SK-N-SH treated with all-trans-retinoic acid at 6 μM for 48 hours (cell line): ENCODE results near the gene MEX3B.

ENCODE experiments used
- ARNTL ChIP-seq: fragments of 450-650 bp; formaldehyde crosslinking; IDR thresholded peaks from 2 replicates; pipeline ENCODE4 v1.5.0; 2020; ENCODE audit warnings: low read depth, mild to moderate bottlenecking, moderate library complexity, borderline replicate concordance
- BACH2 ChIP-seq: fragments of 250-450 bp; sonication (Bioruptor Pico); IDR thresholded peaks from 2 replicates; pipeline ENCODE4 v1.9.0; 2021; ENCODE audit warnings: mild to moderate bottlenecking, borderline replicate concordance
- CSDC2 ChIP-seq: fragments of 250-450 bp; sonication (Bioruptor Pico); IDR thresholded peaks from 2 replicates; pipeline ENCODE4 v1.5.0; 2020; ENCODE audit warnings: mild to moderate bottlenecking, moderate library complexity
- CSRNP3 ChIP-seq: fragments of 250-450 bp; sonication (Bioruptor Pico); IDR thresholded peaks from 2 replicates; pipeline ENCODE4 v1.5.1; 2021; ENCODE audit warnings: mild to moderate bottlenecking, moderate library complexity
- OSR1 ChIP-seq: fragments of 250-450 bp; sonication (Bioruptor Pico); IDR thresholded peaks from 2 replicates; pipeline ENCODE4 v1.8.0; 2022; ENCODE audit warnings: moderate library complexity, mild to moderate bottlenecking, inconsistent platforms
- PATZ1 ChIP-seq: fragments of 250-450 bp; sonication (Bioruptor Pico); IDR thresholded peaks from 2 replicates; pipeline ENCODE4 v1.8.0; 2020; ENCODE audit warnings: mild to moderate bottlenecking, moderate library complexity, borderline replicate concordance
- POU6F1 ChIP-seq: fragments of 250-450 bp; sonication (Bioruptor Pico); IDR thresholded peaks from 2 replicates; pipeline ENCODE4 v1.8.0; 2021; ENCODE audit warnings: low read depth, mild to moderate bottlenecking, moderate library complexity, borderline replicate concordance
- SNAI2 ChIP-seq: fragments of 250-450 bp; sonication (Bioruptor Pico); IDR thresholded peaks from 2 replicates; pipeline ENCODE4 v1.5.0; 2020; ENCODE audit warnings: mild to moderate bottlenecking, moderate library complexity
- TCF4 ChIP-seq: fragments of 250-450 bp; sonication (Bioruptor Pico); IDR thresholded peaks from 2 replicates; pipeline ENCODE4 v1.8.0; 2021; ENCODE audit warnings: mild to moderate bottlenecking, moderate library complexity, borderline replicate concordance
- TSHZ2 ChIP-seq: fragments of 250-450 bp; sonication (Bioruptor Pico); IDR thresholded peaks from 2 replicates; pipeline ENCODE4 v1.5.0; 2020; ENCODE audit warnings: mild to moderate bottlenecking, moderate library complexity
- ZFP3 ChIP-seq: fragments of 250-450 bp; sonication (Bioruptor Pico); IDR thresholded peaks from 2 replicates; pipeline ENCODE4 v1.5.0; 2020; ENCODE audit warnings: mild to moderate bottlenecking, moderate library complexity
- ZFP30 ChIP-seq: fragments of 450-650 bp; formaldehyde crosslinking; IDR thresholded peaks from 2 replicates; pipeline ENCODE4 v1.5.0; 2022; ENCODE audit warnings: mild to moderate bottlenecking, moderate library complexity
- ZNF70 ChIP-seq: fragments of 450-650 bp; formaldehyde crosslinking; IDR thresholded peaks from 2 replicates; pipeline ENCODE4 v1.5.0; 2020; ENCODE audit warnings: mild to moderate bottlenecking, moderate library complexity
- ZNF8 ChIP-seq: fragments of 450-650 bp; formaldehyde crosslinking; IDR thresholded peaks from 2 replicates; pipeline ENCODE4 v1.5.0; 2020; ENCODE audit warnings: mild to moderate bottlenecking, moderate library complexity

- TF ChIP-seq ZFP3 (CRISPR knock-in tag) = no peak
- no peak for TF ChIP-seq PATZ1 (CRISPR knock-in tag)
- TF ChIP-seq ZNF8 (CRISPR knock-in tag) = no peak
- TF ChIP-seq BACH2 (CRISPR knock-in tag) = no peak
- TF ChIP-seq ZNF70 (CRISPR knock-in tag) = no peak
- no peak for TF ChIP-seq ARNTL (CRISPR knock-in tag)
- no peak for TF ChIP-seq POU6F1 (CRISPR knock-in tag)
- TF ChIP-seq TSHZ2 (CRISPR knock-in tag) = no peak; the same call in 1 of the 2 replicates
- TF ChIP-seq ZFP30 = no peak
- no peak for TF ChIP-seq CSDC2 (CRISPR knock-in tag)
- no peak for TF ChIP-seq CSRNP3 (CRISPR knock-in tag)
- no peak for TF ChIP-seq OSR1 (CRISPR knock-in tag)
- no peak for TF ChIP-seq TCF4 (CRISPR knock-in tag)
- no peak for TF ChIP-seq SNAI2 (CRISPR knock-in tag)
Observed at GRCh38 chr15:82047453-82048400, 1.9 kb upstream of the MEX3B start.
